ENCODE data around the gene PEAK3. TPM values are rescaled to one million over a fixed set of nuclear protein-coding genes. Genes with fewer than 3 reads are reported as not detected.

The PEAK3 gene, protein sequence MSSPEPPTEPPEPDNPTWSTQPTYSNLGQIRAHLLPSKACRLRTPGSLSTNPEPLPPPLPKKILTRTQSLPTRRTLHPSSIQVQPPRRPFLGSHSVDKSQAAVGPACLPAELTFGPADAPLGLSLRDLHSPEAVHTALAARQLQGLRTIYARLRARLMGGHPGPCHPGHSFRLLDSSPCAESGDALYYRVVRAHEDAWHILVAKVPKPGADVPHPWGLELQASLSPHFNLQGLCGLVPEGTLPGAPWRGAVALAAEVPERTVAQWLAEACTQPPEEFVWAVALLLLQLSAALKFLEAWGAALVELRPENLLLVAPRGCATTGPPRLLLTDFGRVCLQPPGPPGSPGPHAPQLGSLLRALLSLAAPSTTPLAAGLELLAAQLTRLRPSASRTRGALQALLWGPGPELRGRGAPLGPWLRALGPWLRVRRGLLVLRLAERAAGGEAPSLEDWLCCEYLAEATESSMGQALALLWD
- not detected in 2 replicates for total RNA-seq

DNA sequence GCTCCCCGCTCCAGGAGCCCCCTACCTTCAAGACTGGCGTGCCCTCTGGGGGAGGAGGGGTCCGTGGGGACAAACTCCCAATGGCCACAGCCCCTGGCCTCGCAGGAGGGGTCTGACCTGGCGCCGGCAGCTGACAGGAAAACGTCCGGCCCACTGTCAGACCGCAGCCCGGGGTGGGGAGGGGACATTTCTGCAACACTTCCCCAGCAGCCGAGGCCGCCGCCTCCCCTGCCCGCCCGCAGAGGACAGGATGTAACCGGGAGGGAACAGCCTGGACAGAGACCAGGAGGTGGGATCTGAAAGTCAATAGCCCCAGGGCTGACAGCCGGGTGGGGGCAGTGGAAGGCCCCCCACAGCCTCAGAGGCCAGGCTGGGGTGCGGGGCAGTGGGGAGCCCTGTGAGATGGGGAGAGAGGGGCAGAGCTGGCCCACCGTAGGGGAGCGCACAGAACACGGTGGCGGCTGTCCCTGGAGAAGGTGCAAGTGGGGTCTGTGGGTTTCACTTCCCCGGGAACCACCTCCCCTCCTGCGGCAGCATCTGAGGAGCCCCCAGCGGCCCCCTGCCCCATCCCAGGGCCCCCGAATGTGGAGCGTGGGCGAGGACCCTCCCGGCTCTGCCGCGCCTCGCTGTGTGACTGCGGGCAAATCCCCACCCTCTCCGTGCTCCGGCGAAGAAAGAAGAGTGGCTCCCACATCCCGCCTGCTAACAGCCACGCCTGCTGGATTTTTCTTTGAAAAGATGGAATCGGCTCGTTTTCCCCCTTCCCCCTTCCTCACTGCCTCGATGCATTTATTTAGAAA, at the start of gene PEAK3:
Gene PEAK3, minus strand, starts transcription at position 114 of the 800 bp plus-strand sequence. CDS start 1,244 bp downstream, outside the sequence.

DNA sequence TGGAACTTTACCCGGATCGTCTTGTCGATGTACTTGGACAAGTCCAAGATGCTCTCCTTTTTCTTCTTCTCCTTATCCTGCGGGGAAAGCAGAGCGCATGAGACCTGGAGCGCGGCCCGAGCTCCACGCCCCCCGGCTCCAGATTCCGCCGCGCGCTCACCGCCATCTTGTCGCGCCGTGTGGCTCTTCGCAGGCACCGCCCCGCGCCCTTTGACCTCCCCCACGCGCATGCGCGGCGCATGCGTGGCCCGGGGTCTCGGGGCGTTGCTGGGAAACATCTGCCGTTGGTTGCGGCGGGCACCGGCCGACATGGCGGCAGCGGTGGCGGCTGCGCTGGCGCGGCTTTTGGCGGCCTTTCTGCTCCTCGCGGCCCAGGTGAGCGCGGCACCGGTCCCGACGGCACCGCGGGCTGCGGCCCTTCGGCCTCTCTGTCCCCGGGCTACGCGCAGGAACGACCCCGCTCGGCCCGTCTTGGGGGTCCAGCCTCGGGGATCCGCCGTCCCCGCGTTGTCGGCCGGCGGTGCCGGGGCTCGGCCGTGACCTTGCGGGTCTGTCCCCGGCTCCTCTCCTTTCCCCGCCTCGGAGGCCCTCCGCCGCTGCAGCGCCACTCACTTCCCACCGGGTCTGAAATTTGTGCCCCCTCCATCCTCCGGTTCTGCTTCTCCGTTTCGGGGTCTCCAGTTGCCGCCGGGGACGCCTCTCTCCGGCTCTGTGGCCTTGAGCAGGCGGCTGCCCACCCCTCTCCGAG, 46.6 kb upstream of the PEAK3 start, which contains the start of the genes LSM7 and SPPL2B:
Gene LSM7, minus strand, starts transcription at position 186 of the 748 bp plus-strand sequence. Its CDS starts 20 bp downstream, at position 166.
Gene SPPL2B, plus strand, starts transcription at position 284 of the 748 bp plus-strand sequence. Its CDS starts 26 bp downstream, at position 310.

DNA sequence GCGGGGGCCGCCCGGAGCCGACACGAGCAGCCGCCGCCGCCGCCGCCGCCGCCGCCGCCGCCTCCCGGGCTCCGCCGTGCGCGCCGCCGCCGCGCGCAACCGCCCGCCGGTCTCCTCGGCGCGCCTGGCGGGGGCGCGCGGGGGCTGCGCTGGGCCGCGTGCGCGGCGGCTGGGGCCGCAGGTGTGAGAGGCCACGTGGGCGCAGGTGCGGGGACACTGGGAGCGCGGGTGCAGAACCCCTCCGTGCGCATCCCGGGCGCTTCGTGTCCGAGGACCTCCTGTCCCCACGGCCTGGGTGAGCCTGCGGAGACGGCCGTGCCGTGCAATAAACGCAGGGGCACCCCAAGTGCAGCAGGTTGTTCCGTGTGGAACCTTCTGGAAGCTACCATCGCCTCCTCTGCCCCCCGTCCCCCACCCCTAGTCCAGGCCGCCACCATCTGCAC, 26.2 kb upstream of the PEAK3 start, which contains the start of gene LINGO3:
Gene LINGO3, minus strand, starts transcription at position 41 of the 443 bp plus-strand sequence. CDS start 16,378 bp downstream, outside the sequence.

DNA sequence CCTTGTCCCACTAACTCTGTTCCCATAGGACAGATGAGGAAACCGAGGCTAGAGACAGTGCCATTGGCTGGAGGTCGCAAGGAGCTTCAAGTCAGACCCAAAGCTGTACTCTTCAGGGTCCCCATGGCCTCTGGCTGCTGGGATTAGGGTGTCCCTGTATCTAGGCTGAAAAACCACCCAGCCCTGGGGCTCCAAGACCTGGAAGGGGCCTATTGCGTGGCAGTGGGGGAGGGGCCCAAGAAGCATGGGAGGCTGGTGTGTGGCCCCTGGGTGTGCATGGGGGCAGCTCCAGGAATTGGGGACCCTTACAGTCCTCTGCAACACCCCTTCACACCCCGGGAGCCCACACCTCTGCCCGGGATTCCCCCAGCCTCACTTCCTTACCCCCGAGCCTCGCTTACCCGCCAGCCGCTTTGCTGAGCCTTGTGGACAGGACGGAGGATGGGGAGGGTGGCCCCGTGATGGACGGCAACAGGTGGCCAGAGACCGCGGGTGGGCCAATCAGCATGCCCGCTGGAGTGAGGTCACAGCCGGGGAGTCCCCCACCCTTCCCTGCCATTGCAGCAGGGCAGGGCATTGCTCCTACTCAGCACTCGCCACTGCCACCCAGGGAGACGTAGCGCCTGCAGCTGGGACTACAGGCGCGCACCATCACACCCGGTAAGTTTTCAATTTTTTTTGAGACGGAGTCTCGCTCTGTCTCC, 25.8 kb downstream of the PEAK3 start, which contains the start of gene JSRP1:
Gene JSRP1, minus strand, starts transcription at position 436 of the 704 bp plus-strand sequence. CDS start 1,103 bp downstream, outside the sequence.

DNA sequence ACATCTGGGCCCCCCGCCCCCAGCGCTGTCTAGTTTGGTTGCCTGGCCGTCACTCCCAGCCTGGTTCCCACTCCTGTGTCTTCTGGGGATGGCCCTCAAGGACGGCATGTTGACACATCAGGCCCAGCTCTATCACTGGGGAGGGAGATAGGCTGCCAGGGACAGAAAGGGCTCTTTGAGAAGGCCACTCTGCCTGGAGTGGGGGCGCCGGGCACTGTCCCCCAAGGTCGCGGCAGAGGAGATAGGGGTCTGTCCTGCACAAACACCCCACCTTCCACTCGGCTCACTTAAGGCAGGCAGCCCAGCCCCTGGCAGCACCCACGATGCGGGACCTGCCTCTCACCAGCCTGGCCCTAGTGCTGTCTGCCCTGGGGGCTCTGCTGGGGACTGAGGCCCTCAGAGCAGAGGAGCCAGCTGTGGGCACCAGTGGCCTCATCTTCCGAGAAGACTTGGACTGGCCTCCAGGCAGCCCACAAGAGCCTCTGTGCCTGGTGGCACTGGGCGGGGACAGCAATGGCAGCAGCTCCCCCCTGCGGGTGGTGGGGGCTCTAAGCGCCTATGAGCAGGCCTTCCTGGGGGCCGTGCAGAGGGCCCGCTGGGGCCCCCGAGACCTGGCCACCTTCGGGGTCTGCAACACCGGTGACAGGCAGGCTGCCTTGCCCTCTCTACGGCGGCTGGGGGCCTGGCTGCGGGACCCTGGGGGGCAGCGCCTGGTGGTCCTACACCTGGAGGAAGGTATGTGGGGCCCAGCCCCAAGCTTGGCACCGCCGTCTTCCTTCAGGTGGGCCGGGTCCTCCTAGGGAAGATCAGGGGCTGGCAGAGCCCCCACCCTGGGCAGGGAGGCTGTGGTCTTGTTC, 32.7 kb downstream of the PEAK3 start, which contains the start of gene AMH:
Gene AMH, plus strand, starts transcription at position 314 of the 857 bp plus-strand sequence. Its CDS starts 10 bp downstream, at position 324.

DNA sequence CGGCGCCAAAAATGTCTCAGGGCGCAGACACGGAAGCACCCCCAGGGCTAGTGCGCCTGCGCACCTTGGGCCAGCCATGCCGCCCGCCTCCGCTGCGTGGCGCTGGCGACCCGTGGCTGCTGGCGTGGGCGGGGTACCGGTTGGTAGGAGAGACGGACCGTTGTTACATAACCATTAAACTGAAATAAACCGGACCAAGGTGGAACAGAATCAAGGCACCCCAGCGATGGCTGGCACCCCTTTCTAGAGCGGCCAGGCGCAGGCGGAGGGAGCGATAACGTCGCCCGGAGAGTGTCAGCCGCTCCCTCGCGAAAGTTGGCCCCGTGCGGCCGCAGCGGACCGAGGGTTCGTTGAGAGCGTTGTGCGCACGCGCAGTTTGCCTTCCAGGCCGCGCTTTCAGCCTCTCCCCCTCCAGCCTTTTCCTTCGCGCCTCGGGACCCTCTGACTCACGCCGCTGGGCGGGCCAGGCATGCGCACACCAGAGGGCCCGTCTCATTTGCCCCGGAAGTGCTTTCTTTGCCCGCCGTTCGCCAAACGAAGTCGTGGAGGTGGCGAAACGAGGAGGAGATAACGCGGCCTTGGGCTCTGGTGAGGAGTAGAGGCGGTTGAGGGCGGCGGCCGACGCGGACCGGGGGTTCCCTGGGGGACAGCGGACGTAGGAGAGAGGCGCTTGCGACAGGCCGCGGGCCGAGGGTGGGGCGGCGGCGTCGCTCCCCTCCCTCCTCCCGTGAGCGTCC, 45.5 kb downstream of the PEAK3 start, which contains the start of the genes PLEKHJ1 and SF3A2:
Gene PLEKHJ1, minus strand, starts transcription at position 16 of the 737 bp plus-strand sequence. CDS start 81 bp downstream, outside the sequence.
Gene SF3A2, plus strand, starts transcription at position 511 of the 737 bp plus-strand sequence. CDS start 6,595 bp downstream, outside the sequence.

Other genes starting within 250 kb of the PEAK3 start
- 136 and 225 TPM in 2 replicates for gene MKNK2, start 230.9 kb downstream of the PEAK3 start, total RNA-seq
- gene MOB3A, start 185.8 kb downstream of the PEAK3 start, total RNA-seq: 32.0 and 42.9 TPM in 2 replicates
- 0.72 and 1.1 TPM in 2 replicates for gene IZUMO4, start 185.3 kb downstream of the PEAK3 start, total RNA-seq
- 162 and 205 TPM in 2 replicates for gene AP3D1, start 130.6 kb downstream of the PEAK3 start, total RNA-seq
- 7.8 and 8.6 TPM in 2 replicates for gene DOT1L, start 118.2 kb downstream of the PEAK3 start, total RNA-seq
- 31.3 and 34.6 TPM in 2 replicates for gene PLEKHJ1, start 45.8 kb downstream of the PEAK3 start, total RNA-seq
- gene SF3A2, start 45.4 kb downstream of the PEAK3 start, total RNA-seq: 43.5 and 57.9 TPM in 2 replicates
- gene AMH, start 32.9 kb downstream of the PEAK3 start, total RNA-seq: 0.52 and 1.3 TPM in 2 replicates
- gene JSRP1, start 25.8 kb downstream of the PEAK3 start, total RNA-seq: 0.36 TPM in 1 of 2 replicates, not detected in the other
- gene LINGO3, start 26.0 kb upstream of the PEAK3 start, total RNA-seq: not detected in 2 replicates
- gene LSM7, start 46.4 kb upstream of the PEAK3 start, total RNA-seq: 35.3 and 46.2 TPM in 2 replicates
- 45.7 and 64.5 TPM in 2 replicates for gene SPPL2B, start 46.5 kb upstream of the PEAK3 start, total RNA-seq
- gene TMPRSS9, start 78.1 kb upstream of the PEAK3 start, total RNA-seq: 0.17 TPM in 1 of 2 replicates, not detected in the other
- gene TIMM13, start 145.4 kb upstream of the PEAK3 start, total RNA-seq: 22.5 and 31.0 TPM in 2 replicates
- gene LMNB2, start 174.8 kb upstream of the PEAK3 start, total RNA-seq: 43.5 and 51.4 TPM in 2 replicates
- gene GADD45B, start 194.0 kb upstream of the PEAK3 start, total RNA-seq: 16.9 and 20.5 TPM in 2 replicates